Endometrium (tissue), 2 donors: ENCODE measurements around the gene ARHGAP4.

ENCODE experiments used
- FAIRE-seq: peaks from 2 replicates; lab custom pipeline; 2012; peaks lifted over from hg19 to GRCh38; lab: Jason Lieb, UNC
- donor health status: control.
- donor health status: control.

Gene ARHGAP4

DNA sequence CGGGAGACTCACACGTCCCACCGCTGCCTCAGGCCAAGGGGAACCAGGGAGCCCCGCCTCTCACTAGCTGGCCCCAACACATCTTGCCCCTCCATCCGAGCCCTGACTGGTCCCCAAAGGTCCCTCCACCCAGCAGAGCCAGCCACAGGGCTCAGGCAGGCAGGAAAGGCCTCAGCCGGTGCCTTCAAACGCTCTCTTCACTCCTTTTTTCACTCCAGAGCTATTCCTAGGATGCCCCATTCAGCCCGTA, 1.5 kb upstream of the ARHGAP4 start:
- no peak for FAIRE-seq

DNA sequence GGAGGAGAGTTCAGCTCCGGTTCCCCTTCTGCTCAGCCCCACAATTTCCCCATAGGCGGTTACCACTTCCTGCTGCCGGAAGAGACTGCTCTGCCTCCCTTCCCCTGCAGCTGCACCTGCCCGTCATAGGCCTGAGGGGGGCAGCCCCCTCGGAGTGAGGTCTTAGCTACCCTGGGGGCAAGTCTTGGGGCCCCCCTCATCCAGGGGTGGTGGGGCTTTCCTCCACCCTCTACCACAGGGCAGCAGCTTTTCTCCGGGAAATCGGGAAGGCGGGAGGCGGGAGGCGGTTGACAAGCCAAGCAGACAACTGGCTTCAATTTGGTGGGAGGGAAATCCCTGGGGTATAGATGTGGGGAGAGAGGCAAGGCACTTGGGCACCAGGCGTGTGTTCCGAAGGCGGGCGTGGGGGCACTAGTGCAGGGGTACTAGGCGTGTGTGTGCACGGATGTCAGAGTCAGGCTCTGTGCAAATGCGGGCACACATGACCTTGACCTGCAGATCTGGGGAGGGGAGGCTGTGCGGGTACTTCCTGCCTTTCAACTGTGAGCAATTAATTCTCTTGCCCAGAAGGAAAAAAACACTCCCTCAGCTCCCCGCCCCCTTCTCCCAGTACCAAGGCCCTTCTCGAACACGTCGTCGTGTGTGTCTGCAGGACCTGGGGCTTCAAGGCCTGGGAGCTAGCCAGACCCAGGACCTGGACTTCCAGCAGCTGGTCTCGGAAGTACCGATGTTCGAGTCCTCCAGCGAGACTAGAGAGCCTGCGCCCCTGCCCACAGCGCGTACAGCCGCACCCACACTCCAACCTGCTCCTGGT, 1.0 kb upstream of the ARHGAP4 start:
- no peak for FAIRE-seq

DNA sequence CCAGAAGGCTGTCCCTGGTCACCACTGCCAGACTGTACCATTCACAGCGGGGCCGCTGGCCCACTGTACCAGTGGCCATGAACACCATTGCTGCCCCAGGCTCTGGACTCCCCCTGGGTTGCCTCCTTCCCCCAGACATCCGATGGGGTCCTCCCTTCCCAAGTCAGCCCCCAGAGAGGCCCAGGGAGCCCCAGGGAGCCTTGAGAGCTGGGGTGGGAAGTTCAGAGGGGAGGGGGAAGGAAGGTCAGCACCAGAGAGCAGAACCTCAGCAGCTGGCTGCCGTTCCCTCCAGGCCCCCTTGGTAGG, 441 bp upstream of the ARHGAP4 start:
- no peak for FAIRE-seq

DNA sequence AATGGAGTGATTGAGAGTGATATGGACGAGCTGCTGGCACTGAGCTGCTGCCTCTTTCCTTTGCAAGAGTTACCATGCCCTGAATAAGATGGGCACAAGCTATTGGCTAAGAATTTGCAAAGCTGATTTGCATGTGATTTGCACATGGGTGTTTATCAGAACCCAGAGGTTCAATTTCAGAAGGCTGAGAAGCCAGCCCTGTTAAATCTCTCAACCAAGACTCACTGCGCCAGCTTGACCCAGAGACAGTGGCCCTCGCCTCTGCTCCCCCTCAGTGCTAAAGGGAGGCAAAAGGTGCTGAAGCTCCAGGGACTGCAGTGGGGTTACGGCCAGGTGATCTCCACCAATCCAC, 701 bp downstream of the ARHGAP4 start:
- no peak for FAIRE-seq

DNA sequence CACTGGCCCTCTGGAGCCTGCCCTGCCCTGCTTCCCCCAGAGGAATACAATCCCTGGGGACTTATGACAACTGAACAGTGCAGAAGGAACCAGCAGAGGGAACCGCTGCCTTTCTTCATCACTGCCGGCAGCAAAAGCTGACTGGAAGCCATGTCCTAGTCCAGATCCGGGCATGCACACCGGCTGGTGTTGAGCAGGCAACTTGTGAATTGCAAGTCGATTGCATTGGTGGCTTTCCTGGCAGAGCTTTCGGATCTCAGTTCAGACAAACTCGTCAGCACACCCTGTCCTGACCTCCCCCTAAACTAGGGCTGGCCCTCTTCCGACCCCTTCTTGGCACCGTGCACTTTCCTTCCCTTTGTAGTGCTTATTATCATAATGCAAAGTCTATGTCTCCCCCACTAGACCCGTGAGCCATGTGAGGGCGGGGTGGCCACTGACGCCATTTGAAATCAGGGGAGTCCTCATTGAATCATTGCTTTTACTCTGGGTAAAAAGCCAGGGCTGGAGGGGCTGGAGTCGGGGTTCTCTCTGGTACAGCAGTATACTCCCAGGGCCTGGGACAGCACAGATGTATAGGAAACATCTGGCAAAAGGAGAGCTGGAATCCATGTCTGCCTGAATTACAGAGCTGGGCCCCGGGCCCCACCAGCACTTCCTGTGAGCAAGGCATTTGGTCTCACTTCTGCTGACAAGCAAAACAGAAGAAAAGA, 1.8 kb downstream of the ARHGAP4 start:
- FAIRE-seq: no peak

DNA sequence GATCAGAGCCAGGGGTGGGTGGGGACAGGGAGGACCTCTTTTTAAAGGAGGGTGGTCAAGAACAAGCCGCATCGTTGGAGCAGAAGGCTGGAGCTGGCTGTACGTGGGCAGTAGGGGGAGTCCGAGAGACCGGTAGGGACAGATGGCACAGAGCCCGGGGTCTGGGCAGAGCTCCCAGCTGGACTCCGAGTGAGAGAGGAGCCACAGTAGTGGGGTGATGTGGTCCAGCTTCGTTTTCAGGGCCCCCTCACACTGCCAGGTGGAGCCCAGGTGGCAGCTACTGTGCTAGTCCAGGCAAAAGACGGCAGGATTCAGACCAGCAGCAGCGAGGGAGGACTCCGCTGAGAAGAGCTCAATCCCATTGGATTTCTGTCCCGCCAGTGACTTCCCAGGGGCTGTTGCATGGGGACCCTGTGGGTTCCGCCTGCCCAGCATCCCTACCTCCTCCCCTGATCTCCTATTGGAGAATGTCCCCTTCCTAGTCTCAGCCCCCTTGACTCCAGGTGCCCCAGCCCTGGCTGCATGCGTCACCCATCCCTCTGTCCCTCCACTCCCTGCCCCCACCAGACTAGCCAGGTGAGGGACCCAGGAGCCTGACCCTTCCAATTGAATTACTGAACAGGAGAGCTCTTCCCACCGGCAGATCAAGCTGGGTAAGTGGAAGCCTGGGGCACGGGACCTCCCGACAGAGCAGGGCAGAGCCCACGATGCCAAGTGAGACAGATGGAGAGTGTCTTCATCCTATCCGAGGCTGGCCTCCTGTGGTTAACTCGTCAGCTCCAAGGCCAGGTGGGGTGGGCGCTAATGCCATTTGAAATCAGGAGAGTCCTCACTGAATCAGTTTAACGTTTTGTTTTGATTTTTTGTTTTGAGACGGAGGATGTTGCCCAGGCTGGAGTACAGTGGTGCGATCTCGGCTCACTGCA, 2.9 kb downstream of the ARHGAP4 start:
- FAIRE-seq: no peak

DNA sequence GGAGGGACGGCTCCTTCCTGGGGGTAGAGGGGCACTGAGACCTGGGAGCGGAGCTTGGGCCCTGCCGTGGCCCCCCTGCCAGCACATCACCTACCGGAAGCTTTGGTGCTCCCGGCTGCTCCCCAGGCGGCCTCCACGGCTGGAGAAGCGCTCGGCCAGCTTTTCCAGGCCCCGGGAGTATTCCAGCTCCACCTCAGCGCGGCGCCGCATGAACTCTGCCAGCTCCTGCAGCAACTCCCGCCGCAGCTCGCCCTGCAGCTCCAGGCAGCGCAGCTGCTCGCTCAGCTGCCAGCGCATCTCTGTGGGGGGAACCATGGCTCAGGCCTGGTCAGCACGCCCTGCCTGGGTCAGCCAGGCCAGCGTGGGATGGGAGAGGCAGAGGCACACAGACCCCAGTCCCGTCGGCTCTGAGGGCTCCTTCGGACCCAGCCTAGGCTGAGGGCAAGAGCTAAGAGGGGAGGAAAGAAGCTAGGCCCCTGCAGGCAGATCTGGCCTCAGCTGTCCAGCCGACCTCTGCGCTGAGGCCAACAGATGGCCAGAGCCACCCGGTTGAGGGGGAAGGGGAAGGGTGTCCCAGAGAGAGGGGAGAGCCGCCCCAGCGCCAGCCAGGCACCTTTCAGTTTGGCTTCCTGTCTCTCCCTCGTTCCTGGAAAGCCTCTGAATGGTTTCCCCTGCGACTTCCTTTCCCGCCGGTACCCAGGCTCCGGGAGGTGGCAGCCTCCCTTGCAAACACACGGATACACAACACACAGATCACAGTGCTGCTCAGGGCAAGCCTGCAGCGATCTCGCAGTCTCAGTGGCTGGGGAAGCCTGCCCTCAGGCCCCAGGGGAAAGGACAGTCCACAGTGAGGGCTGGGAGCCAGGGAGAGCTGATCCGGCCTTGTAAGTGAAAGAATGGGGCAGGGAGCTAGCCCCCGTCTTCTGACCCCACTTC, 4.3 kb downstream of the ARHGAP4 start:
- FAIRE-seq: no peak

DNA sequence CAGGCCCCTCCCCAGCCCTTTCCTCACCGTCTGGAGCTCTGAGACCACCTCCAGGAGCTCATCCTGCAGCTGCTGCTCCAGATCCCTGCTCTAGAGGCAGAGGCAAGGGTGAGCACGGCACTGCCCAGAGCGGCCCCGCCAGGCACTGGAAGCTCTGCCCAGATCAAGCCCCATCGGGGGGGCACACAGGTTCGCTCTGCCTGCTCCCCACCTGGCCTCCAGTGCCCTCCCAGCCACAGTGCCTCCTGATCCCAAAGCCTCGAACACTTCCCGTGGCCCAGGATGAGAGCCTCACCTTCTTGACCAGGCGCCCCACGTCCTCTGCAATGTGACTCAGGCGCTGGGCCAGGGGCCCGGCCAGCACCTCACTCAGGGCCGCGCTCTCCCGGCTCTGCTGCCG, 5.0 kb downstream of the ARHGAP4 start:
- FAIRE-seq: no peak

DNA sequence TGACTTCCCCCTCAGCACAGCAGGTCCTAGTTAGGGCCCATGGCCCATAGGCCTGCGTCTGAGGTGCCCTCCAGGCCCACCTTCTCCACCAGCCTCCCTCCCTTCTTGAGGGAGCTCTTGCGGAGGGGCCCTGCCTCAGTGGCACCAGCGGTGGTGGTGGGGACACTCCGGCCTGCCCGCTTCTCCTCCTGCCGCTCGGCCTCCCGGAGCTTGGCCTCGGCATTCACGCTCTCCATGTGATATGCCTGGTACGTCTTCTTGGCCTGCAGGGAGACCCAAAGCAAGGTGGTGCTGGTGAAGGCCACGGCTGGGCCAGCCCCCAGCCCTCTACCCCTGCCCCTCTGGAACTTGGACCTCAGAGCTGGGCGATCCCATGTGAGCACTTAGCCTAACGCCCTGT, 5.5 kb downstream of the ARHGAP4 start:
- FAIRE-seq: no peak

DNA sequence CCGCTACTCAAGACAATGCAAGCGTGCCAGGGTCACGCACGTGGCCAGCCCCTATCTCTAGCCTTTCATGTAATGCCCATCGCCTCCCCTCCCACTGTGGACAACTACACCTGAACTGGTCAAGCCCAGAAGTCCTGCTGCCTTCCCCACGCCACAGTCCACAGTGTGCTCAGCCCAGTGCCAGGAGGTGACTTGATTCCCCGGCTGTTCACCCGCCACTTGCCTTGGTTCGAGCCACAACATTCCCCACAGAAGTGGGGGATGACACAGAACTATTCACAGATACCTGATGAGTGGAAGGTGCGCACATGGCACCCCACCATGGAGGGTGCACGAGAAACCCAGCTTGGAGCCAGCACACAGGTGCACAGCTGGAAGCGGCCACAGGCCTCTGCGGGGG, 6.8 kb downstream of the ARHGAP4 start:
- no peak for FAIRE-seq

DNA sequence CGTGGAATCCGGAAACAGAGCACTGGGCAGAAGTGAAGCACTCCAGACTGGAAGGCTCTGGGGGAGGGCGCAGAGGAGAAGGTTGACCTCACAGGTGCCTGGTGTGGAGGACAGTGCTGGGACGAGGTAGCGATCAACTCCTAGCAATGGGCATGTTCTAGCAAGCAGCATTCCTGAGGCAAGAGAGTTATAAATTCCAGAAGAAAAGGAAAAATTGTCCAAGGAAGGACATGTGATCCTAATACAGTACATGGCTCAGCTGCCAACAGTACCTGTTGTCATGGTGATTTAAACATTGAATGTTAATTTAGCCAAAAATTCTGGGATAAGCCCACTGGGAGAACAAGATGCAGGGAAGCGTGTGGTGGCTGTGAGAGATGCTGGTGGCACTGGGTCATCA, 8.2 kb downstream of the ARHGAP4 start:
- FAIRE-seq: no peak

DNA sequence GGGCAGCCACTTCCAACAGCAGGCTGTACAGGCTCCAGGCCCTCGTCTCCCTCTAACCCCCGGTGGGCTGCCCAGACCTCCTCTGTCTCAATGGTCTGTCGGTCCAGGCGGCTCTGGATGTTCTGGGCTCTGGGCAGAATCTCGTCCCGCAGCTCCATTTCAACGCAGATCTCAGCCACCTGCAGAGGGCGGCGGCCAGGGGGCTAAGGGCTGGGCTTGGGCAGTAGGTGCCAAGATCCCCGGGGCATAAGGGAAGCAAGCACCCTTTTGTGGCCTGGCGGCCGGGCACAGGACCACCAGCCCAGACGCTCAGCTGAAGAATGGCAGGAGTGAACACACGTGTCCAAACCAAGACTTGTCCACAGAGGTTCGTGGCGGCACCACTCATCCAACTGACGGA, 12.4 kb downstream of the ARHGAP4 start:
- FAIRE-seq: no peak

DNA sequence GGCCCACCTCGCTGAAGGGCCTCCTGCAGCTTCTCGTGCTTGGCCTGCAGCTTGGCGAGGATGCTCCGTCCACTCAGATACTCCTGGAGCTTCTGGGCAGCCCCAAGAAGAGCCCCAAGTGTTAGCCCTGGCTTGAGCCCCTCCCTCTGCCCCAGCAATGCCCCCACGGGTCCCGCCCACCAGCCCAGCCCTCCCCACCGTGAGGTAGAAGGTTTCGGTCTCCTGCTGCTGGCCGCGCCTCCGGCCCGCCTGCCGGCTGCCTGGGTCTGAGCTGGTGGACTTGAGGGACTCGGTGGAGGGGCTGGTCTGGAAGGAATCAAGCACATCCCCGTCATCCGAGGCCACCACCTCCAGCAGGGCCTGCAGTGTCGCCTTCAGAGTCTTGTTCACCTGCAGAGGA, 12.9 kb downstream of the ARHGAP4 start:
- no peak for FAIRE-seq

DNA sequence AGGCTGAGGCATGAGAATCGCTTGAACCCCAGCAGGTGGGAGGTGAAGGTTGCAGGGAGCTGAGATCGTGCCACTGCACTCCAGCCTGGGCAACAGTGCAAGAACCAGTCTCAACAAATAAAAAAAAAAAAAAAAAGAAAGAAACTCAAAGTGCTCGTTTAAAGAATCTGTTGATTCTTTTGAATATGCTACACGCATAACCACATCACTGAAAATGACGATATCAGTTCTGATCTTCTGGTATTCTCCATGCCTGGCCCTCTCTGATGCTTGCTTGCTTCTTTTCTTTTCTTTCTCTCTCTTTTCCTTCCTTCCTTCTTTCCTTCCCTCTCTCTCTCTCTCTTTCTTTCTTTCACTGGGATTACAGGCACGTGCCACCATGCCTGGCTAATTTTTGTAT, 14.3 kb downstream of the ARHGAP4 start:
- no peak for FAIRE-seq

DNA sequence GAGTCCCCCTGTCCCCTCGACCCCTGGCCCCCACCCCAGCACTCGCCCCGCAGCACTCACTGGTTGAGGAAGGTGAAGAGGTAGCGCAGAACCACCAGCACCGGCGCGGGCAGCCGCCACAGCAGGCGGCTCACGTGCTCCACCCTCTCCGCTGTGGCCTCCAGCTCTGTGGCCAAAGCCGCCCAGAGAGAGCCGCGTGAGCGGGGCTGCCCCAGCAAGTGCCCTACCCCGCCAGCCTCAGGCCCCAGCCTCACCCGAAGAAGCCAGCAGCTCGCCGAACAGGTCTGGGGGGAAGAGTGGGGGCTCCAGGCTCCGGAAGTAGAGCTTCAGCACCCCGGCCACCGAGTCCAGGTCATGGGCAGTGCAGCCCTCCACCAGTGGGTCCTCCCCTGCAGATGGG, 15.6 kb downstream of the ARHGAP4 start:
- FAIRE-seq: no peak

DNA sequence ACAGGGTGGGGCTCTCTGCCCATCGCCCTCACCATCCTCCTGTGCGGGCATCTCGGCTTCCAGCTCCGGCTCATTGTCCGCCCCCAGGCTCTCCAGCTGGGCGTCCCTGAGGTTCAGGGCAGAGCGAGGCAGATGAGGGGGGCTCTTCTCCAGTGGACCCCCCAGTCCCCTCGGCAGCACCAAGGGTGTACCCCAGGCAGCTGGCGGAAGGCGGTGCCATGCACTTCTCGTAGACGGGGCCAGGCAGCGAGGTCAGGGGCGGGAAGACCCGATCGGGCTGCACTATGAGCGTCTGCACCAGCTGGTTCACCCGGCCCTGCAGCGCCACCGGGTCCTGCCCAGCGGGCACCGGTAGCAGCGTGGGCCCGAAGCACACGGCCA, 16.1 kb downstream of the ARHGAP4 start:
- FAIRE-seq: no peak

DNA sequence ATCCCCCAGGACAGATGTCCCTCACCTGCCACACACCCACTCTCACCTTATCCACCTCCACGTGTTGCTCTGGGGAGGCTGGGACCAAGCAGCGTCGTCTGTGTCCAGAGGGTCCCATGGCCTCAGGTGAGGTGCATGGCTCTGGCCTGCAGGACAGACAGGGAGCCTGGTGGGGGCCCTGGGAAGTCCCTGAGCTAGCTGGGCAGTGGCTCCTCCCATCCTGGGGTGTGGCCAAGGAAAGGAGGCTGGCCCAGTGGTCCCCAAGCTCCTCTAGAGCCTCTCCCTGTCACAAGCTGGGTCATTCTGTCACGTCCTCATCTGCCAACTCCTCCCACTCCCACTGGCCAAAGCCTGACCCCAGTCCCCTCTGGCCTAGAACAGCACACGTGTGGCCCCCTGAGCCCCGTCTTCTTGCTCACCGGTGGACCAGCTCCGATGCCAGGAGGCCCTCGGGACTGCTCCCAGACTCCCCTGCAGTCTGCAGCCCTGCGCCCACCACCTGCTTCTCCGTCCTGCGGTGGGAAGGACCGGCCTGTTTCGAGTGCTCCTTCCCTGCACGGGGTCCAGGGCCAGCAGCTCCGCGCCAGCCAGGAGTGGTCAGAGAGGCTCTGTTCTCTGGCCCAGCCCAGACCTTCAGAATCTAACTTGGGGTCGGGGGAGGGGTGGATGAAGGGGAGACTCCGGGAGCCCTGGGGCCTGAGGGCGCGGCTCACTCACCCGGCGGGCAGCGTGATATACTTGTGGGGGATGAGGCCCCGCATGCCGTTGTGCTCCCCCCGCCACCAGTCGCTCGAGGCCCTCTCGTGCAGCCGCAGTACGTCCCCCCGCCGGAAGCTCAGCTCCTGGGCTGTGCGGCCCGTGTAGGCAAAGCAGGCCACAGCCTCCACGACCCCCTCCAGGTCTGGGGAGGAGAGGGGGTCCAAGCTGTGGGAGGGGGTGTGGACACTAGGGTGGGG, 16.8 kb downstream of the ARHGAP4 start:
- no peak for FAIRE-seq

DNA sequence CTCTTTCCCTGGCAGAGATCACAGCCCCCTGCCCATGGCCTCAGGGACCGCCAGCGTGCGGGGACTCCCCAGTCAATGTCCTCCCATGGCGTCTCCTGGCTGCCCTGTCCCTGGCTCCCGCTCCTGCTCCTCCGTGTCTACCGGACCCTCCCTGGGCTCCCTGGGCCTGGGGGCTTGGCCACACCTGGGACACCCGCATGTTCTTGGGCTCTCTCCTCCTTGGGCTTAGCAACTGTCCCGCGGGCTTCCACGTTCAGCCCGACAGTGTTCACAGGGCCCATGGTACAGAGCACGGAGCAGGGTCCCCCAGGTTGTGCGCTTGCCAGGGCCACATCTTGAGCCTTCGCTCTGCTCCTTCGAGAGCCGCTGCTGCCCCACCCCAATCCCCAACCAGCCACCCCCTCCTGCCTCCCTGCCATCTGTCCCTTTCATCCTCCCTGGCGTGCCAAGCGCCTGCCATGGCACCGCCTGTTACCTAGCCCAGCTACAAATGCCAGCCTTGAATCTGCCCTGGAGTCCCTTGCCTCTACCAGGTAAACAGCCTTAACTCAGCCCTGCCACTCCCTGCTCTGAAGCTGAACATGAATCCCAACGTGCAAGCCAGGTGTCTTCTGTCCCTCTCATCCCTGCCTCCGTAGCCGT, 17.7 kb downstream of the ARHGAP4 start:
- no peak for FAIRE-seq

DNA sequence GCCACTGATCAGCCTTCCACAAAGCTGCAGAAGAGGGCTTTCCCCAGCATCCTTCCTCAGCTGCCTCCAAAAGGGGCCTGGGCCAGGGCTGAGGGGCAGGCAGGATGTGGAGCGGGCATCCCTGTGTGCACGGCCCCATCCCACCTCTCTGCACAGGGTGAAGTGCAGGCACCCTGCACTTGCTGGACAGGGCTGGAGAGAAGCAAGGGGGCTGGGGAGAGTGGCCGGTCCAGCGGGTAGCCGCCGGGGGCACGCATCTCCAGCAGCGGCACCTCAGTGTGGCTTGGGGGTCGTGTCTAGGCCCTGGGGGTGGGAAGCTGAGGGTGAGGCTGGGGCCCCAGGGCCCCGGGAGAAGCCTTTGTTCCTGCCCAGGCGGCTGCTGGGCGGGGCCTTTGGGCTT, 18.6 kb downstream of the ARHGAP4 start:
- no peak for FAIRE-seq

DNA sequence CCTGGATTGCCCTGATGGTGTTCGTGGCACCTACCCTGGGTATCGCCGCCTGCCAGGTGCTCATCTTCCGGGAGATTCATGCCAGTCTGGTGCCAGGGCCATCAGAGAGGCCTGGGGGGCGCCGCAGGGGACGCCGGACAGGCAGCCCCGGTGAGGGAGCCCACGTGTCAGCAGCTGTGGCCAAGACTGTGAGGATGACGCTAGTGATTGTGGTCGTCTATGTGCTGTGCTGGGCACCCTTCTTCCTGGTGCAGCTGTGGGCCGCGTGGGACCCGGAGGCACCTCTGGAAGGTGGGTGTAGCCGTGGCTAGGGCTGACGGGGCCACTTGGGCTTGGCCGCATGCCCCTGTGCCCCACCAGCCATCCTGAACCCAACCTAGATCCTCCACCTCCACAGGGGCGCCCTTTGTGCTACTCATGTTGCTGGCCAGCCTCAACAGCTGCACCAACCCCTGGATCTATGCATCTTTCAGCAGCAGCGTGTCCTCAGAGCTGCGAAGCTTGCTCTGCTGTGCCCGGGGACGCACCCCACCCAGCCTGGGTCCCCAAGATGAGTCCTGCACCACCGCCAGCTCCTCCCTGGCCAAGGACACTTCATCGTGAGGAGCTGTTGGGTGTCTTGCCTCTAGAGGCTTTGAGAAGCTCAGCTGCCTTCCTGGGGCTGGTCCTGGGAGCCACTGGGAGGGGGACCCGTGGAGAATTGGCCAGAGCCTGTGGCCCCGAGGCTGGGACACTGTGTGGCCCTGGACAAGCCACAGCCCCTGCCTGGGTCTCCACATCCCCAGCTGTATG, 19.7 kb downstream of the ARHGAP4 start:
- FAIRE-seq: no peak
